ENCODE data around the gene THAP4. TPM values are rescaled to one million over a fixed set of nuclear protein-coding genes. Genes with fewer than 3 reads are reported as not detected.

The THAP4 gene
- total RNA-seq: 84.5 TPM
- long read RNA-seq, transcript THAP4-201 (2 exons, 581 nt): minor isoform, 8 of 138 reads
- long read RNA-seq, transcript THAP4-202 (5 exons, 785 nt): minor isoform, 18 of 138 reads
- long read RNA-seq, transcript THAP4-204 (6 exons, 2,367 nt): major isoform, 78 of 138 reads
- long read RNA-seq, partial matches to known transcripts: 26 of 138 reads
- long read RNA-seq, other reads (novel, unspliced or antisense): 7 of 138 reads

- intact Hi-C loops (cut with micrococcal nuclease): no loop called here
- peak; percentile 91 for ATAC-seq
- DNase-seq: peak; percentile 93
Observed at GRCh38 chr2:241637018-241637794, at the start of gene THAP4, which contains the start of gene ATG4B. Gene THAP4, minus strand, starts transcription at chr2:241637158. Its CDS starts 141 bp downstream, at chr2:241637017. Gene ATG4B, plus strand, starts transcription at chr2:241637693. Its CDS starts 22 bp downstream, at chr2:241637715.

- peak; percentile 4 for ATAC-seq
- intact Hi-C loops (cut with micrococcal nuclease): no loop called here
- DNase-seq: peak; percentile 42
Observed at GRCh38 chr2:241686324-241686649, 49.3 kb upstream of the THAP4 start.

GRCh38 chr2:241680827-241681599 is 44.1 kb upstream of the THAP4 start:
- ATAC-seq (peak; percentile 61), DNase-seq (peak; percentile 24)
- intact Hi-C loops (cut with micrococcal nuclease): no loop called here

- ATAC-seq (no peak), DNase-seq (no peak)
- intact Hi-C loops (cut with micrococcal nuclease): no loop called here
Observed at GRCh38 chr2:241680044-241680443, 43.1 kb upstream of the THAP4 start.

GRCh38 chr2:241678784-241679540 is 42.0 kb upstream of the THAP4 start:
- intact Hi-C loops (cut with micrococcal nuclease): no loop called here
- no peak for DNase-seq
- no peak for ATAC-seq

- peak; percentile 16 for DNase-seq
- ATAC-seq: no peak
- intact Hi-C loops (cut with micrococcal nuclease): no loop called here
Observed at GRCh38 chr2:241678307-241678706, 41.3 kb upstream of the THAP4 start.

DNA sequence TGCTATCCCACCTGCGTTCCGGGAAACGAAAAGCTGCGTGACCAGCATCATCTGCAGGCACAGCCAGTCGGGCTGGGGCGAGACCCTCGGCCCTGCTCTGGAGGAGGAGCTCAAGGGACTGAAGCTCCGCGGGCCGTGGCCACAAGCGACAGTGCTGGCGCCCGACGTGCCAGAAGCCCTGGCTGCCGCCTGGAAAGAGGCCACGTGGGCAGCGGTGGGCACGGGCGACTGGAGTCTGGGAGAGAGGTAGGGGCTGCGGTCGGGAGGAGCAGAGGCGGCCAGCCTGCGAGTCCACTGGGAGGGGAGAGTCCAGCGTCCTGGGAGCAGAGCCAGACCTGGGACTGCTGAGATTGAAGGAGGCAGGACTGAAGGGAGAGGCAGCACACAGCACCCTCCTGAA is 40.4 kb upstream of the THAP4 start:
- no peak for ATAC-seq

GRCh38 chr2:241676665-241677064 is 39.7 kb upstream of the THAP4 start:
- intact Hi-C loops (cut with micrococcal nuclease): no loop called here
- no peak for ATAC-seq
- DNase-seq: peak; percentile 25

More for the DNA sequence above, 40.4 kb upstream of the THAP4 start:
- intact Hi-C loops (cut with micrococcal nuclease): no loop called here
- peak; percentile 26 for DNase-seq

DNA sequence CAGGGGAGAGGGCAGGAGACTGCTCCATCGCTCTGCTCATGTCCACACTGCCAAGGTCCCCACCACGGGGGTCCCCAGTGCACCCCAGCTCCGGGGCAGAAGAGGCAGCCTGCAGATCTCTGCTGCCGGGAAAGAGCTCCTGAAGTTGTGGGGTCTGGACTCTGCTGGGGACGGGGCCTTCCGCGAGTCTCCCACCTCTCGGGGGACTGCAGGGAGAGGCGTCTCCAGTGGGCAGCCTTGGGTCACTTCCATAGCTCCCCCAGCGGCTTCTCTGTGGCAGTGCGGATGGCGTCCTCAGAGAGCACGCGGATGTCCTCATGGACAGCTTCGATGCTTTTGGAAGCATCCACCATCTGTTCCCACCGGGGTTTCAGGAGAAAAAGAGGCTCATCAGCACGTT is 38.9 kb upstream of the THAP4 start:
- DNase-seq: peak; percentile 22
- intact Hi-C loops (cut with micrococcal nuclease): no loop called here
- no peak for ATAC-seq

- ATAC-seq (peak; percentile 77), DNase-seq (peak; percentile 37)
- intact Hi-C loops (cut with micrococcal nuclease): no loop called here
Observed at GRCh38 chr2:241673797-241674725, 37.1 kb upstream of the THAP4 start.

- ATAC-seq (no peak), DNase-seq (no peak)
- intact Hi-C loops (cut with micrococcal nuclease): no loop called here
Observed at GRCh38 chr2:241673189-241673663, 36.3 kb upstream of the THAP4 start.

DNA sequence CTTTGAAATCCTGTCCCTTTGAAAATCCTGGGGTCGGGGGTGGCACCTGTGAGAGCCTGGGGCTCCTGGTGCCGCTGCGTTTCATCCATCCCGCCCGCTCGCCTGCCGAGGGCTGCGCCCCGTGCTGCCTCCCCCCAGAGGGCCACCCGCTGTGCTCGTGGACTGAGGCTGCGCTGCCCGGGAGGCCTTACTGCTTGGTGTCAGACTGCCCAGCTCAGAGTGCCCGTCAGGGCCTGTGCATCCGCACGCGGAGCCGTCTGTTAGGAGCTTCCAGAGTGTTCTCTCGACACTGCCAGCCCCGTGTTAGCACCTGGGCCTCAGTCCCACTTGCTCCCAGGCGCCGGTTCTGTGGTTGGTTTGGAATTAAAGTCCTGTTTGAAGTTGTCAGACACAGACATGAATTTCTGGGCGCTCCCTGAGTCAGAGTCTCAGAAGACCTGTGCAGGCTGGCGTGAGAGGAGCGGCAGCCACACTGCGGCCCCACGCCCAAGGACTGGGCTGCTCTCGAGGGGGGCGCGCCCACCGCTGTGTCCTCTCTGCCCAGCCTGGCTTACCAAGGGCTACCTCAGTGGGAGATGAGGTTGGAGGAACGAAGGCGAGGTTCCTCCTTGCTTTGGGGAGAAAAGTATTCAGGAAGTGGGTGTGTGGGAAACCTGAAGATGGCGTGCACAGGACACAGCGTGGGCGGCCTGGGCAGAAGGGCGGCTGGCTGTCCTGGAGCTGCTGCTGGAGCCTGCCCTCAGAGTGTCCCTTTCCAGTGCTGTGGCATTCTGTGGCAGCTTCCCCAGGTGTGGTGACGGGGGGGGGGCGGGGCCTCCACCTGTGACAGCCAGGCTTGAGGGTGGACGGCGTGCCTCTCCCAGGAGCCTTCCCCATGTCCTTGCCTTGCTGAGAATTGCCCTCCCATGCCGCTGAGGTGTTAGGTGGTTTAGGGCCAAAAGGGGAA is 35.6 kb upstream of the THAP4 start:
- DNase-seq (no peak), ATAC-seq (no peak)
- intact Hi-C loops (cut with micrococcal nuclease): no loop called here

DNA sequence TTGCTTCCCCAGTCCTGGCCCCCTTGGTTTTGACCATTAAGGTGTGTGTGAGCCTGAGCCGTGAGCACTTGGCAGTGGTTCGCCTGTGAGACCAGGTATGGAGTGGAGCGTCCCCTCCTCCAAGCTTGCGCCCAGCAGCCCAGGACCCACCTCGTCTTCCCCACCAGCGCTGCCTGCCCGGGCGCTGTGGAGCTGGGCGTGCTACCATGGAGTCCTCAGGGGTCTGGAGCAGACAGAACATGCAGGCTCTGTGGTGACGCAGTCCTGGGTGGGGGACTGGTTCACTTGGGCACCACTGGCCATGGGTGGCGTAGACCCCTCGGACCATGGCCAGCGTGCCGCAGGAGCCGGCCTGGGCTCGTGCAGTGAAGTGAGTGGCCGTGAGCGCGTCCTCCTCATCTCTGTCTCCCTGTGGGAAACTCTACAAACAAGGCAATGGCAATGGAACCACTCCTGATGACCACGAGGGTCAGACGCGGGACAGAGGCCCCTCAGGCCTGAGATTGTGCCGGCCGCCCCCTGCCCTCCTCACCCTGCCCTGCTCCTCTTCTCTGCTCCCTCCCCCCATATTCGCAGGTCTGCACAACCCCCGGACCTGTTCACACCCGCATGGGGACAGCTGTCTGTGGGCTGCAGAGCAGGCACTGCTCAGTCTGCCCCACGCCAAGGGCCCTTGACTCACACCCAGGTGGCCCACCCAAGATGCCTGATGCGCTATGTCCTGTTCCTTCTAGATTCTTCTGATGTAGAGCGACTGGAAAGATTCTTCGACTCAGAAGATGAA is 34.7 kb upstream of the THAP4 start:
- intact Hi-C loops (cut with micrococcal nuclease): no loop called here
- ATAC-seq (no peak), DNase-seq (no peak)

DNA sequence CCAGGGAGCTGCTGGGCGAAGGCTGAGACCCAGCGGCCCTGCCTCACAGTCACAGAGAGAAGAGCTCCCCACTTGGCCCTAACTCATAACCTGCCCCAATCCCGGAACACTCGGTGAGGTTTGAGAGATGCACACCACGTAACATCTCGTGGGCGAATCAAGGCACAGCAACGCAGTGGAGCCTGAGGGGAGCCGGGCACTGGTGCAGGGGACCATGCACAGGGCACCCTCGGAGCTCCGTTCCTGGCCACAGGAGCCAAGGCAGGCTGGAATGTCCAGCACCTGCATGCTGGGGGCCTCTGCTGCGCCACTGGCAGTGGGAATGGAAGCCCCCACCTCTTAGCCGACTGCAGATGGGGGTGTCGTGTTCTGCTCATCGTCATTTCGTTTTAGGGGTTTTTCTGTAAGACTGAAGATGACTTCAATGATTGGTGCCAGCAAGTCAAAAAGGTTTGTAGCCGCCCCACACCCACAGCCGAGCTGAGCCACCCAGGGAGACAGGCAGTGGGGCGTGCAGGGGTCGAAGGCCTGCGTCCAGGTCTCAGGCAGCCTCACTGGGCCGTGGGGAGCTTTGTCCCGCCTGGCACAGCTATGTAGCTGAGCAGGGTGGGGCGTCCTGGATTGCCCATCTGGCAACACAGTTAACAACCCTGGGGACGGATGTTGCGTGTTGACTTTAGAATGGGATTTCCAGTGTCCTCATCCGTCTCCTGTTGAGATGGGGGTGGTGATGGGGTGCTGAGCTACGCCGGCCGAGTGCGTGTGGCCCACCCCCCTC is 33.6 kb upstream of the THAP4 start:
- intact Hi-C loops (cut with micrococcal nuclease): no loop called here
- ATAC-seq (no peak), DNase-seq (no peak)

DNA sequence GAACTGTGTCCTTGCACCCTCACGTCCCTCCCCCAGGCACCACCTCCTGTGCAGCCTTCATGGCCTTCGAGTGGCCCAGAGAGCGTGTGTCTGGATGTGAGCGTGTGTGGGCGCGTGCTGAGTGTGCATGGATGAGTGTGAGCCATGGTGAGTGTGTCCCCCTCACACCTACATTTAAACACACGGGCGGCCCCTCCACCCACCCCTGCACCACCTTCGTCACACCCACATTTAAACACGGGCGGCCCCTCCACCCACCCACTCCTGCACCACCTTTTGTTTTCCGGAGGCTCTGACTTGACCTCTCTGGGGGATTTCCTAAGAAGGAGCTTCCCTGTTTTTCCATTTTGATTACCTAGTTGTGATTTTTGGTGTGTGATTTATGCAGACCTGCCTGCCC is 31.9 kb upstream of the THAP4 start:
- ATAC-seq (no peak), DNase-seq (no peak)
- intact Hi-C loops (cut with micrococcal nuclease): no loop called here

DNA sequence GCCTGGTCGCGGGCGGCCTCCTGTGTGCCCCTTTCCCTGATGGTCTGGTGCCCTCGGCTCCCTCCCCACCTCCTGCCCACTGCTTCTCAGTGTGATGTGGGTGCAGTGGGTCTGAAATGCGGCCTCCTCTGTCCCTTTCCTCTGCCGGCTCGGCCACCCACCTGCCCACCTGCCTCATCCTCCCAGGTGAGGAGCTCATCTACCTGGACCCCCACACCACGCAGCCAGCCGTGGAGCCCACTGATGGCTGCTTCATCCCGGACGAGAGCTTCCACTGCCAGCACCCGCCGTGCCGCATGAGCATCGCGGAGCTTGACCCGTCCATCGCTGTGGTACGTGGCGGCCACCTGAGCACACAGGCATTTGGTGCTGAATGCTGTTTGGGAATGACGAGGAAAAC is 31.4 kb upstream of the THAP4 start:
- DNase-seq (no peak), ATAC-seq (no peak)
- intact Hi-C loops (cut with micrococcal nuclease): no loop called here
